ENCODE results near the gene WNT3A.
"Not testable (repeated sequence)": the region's sequence is repeated elsewhere in the genome, so short reads cannot be mapped to it uniquely, and the experiment has no call there.

DNA sequence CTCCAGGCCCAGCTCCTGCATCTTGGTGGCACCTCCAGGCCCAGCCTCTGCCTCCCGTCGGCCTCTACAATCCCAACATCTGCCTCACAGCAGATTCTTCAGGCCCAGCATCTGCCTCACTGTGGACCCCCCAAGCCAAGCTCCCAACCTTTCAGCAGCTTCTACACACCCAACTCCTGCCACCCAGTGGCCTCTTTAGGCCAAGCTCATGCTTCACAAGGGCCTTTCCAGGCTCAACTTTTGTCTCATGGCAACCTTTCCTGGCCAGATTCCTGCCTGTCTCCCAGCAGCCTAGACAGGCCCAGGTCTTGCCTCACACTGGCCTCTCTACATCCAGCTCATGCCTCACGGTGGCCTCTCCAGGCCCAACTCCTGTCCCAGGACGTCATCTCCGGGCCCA lies 39.0 kb upstream of the WNT3A start:
- TF ChIP-seq POLR2A (IDR thresholded peaks at IDR 0.05; ENCODE audit: low read depth); CTCF (IDR thresholded peaks at IDR 0.05); POLR2AphosphoS5 (IDR thresholded peaks at IDR 0.05); EP300 (IDR thresholded peaks at IDR 0.05): not testable (repeated sequence)
